Measurements from ENCODE around the gene DNAI7. TPM values are rescaled to one million over a fixed set of nuclear protein-coding genes. Genes with fewer than 3 reads are reported as not detected.

The DNAI7 gene
- total RNA-seq (ENCODE audit: unreplicated experiment), result 0.33 TPM
- long read RNA-seq, result 0 reads

- Mint-ChIP-seq H3K36me3 (ENCODE audit: low read depth, unreplicated experiment) (peaks cover 4% of the 10 kb centered on the region), H3K9me3 (ENCODE audit: unreplicated experiment) (no peaks in the 10 kb centered on the region), H3K4me3 (ENCODE audit: unreplicated experiment) (peak within 1 kb of the TSS; percentile 96), H3K4me1 (ENCODE audit: unreplicated experiment) (peaks cover 15% of the 10 kb centered on the region), H3K27ac (ENCODE audit: unreplicated experiment) (peak within 1 kb of the TSS; percentile 99), H3K27me3 (ENCODE audit: unreplicated experiment) (peaks cover 17% of the 10 kb centered on the region)
- DNase-seq (ENCODE audit: low spot score), result peak; percentile 100
- no peak for TF ChIP-seq CTCF (IDR thresholded peaks at IDR 0.05; ENCODE audit: unreplicated experiment)
These were observed at the start of gene DNAI7, which contains the start of gene ETFRF1 for GRCh38 chr12:25195056-25195971. DNAI7 (minus strand) TSS chr12:25195160; CDS start chr12:25195078, 82 bp downstream. ETFRF1 (plus strand) TSS chr12:25195237; CDS start chr12:25203957, 8,720 bp downstream.

GRCh38 chr12:25243680-25243990 is 48.7 kb upstream of the DNAI7 start:
- no peak for TF ChIP-seq CTCF (IDR thresholded peaks at IDR 0.05; ENCODE audit: unreplicated experiment)
- no peaks in the 10 kb centered on the region for H3K9me3 Mint-ChIP-seq (ENCODE audit: unreplicated experiment)

GRCh38 chr12:25242981-25243679 is 48.2 kb upstream of the DNAI7 start:
- peaks cover 2% of the 10 kb centered on the region for H3K27me3 Mint-ChIP-seq (ENCODE audit: unreplicated experiment)
- H3K36me3 Mint-ChIP-seq (ENCODE audit: low read depth, unreplicated experiment), result peaks cover 15% of the 10 kb centered on the region
- no peak for TF ChIP-seq CTCF (IDR thresholded peaks at IDR 0.05; ENCODE audit: unreplicated experiment)
- no peak overlapping the region for H3K27ac Mint-ChIP-seq (ENCODE audit: unreplicated experiment)
- no peaks in the 10 kb centered on the region for H3K9me3 Mint-ChIP-seq (ENCODE audit: unreplicated experiment)
- no peak for DNase-seq (ENCODE audit: low spot score)
- H3K4me1 Mint-ChIP-seq (ENCODE audit: unreplicated experiment), result peaks cover 9% of the 10 kb centered on the region
- H3K4me3 Mint-ChIP-seq (ENCODE audit: unreplicated experiment), result no peak overlapping the region

More at GRCh38 chr12:25243680-25243990, 48.7 kb upstream of the DNAI7 start:
- Mint-ChIP-seq H3K36me3 (ENCODE audit: low read depth, unreplicated experiment) (peaks cover 15% of the 10 kb centered on the region), H3K27me3 (ENCODE audit: unreplicated experiment) (peaks cover 2% of the 10 kb centered on the region), H3K4me1 (ENCODE audit: unreplicated experiment) (peaks cover 9% of the 10 kb centered on the region), H3K4me3 (ENCODE audit: unreplicated experiment) (no peak overlapping the region), H3K27ac (ENCODE audit: unreplicated experiment) (no peak overlapping the region)
- no peak for DNase-seq (ENCODE audit: low spot score)

GRCh38 chr12:25241167-25242020 is 46.4 kb upstream of the DNAI7 start:
- peak; percentile 62 for TF ChIP-seq CTCF (IDR thresholded peaks at IDR 0.05; ENCODE audit: unreplicated experiment)
- H3K27ac Mint-ChIP-seq (ENCODE audit: unreplicated experiment), result no peak overlapping the region
- H3K4me1 Mint-ChIP-seq (ENCODE audit: unreplicated experiment), result peaks cover 4% of the 10 kb centered on the region
- H3K9me3 Mint-ChIP-seq (ENCODE audit: unreplicated experiment), result no peaks in the 10 kb centered on the region
- H3K36me3 Mint-ChIP-seq (ENCODE audit: low read depth, unreplicated experiment), result peaks cover 19% of the 10 kb centered on the region
- no peak overlapping the region for H3K4me3 Mint-ChIP-seq (ENCODE audit: unreplicated experiment)
- peaks cover 2% of the 10 kb centered on the region for H3K27me3 Mint-ChIP-seq (ENCODE audit: unreplicated experiment)
- DNase-seq (ENCODE audit: low spot score), result no peak
